Right lobe of liver (tissue), 4 donors: ENCODE measurements around the gene SAG.

Experiments
- POLR2A ChIP-seq: fragments of 450-650 bp; IDR thresholded peaks from one replicate; pipeline ENCODE4 v1.6.1; 2017; ENCODE audit warnings: antibody characterized with exemption, mild to moderate bottlenecking
- TF ChIP-seq, protein P1 (sequence below), 4 donors: fragments of 200-600 bp in 3 of 4; fragments of 450-650 bp in 1 of 4; IDR thresholded peaks; one replicate each; pipeline versions ENCODE4 v1.5.1 to v1.8.0; 2016 to 2022; ENCODE audit warnings: antibody characterized with exemption in 4 of 4, mild to moderate bottlenecking in 2 of 4
- donor health status: DM: no; HTN: no; CAD: no.
- donor health status: DM: no; HTN: no; CAD: no.
- donor health status: DM: no; HTN: yes; CAD: no.

GRCh38 chr2:233329489-233330135 is 22.0 kb downstream of the SAG start:
- TF ChIP-seq, protein P1, sequence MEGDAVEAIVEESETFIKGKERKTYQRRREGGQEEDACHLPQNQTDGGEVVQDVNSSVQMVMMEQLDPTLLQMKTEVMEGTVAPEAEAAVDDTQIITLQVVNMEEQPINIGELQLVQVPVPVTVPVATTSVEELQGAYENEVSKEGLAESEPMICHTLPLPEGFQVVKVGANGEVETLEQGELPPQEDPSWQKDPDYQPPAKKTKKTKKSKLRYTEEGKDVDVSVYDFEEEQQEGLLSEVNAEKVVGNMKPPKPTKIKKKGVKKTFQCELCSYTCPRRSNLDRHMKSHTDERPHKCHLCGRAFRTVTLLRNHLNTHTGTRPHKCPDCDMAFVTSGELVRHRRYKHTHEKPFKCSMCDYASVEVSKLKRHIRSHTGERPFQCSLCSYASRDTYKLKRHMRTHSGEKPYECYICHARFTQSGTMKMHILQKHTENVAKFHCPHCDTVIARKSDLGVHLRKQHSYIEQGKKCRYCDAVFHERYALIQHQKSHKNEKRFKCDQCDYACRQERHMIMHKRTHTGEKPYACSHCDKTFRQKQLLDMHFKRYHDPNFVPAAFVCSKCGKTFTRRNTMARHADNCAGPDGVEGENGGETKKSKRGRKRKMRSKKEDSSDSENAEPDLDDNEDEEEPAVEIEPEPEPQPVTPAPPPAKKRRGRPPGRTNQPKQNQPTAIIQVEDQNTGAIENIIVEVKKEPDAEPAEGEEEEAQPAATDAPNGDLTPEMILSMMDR (IDR thresholded peaks at IDR 0.05), result no peak
- no peak for TF ChIP-seq POLR2A
